Inferior parietal cortex (tissue), 1 donor: ENCODE results near the gene SFXN2.

Experiments used
- DNase-seq: peaks from one replicate; pipeline ENCODE4 v3.0.0-alpha.2; 2016; ENCODE audit errors: extremely low spot score

Gene SFXN2

GRCh38 chr10:102777711-102778453 lies 63.4 kb downstream of the SFXN2 start:
- DNase-seq, result no peak

GRCh38 chr10:102778781-102779180 lies 64.3 kb downstream of the SFXN2 start:
- no peak for DNase-seq

GRCh38 chr10:102779680-102780526 lies 65.5 kb downstream of the SFXN2 start:
- DNase-seq, result no peak

- no peak for DNase-seq
Measured at GRCh38 chr10:102780527-102780808, 66.0 kb downstream of the SFXN2 start.

GRCh38 chr10:102781090-102781920 lies 66.9 kb downstream of the SFXN2 start:
- DNase-seq, result no peak

- no peak for DNase-seq
Measured at GRCh38 chr10:102781921-102782557, 67.6 kb downstream of the SFXN2 start.

DNA sequence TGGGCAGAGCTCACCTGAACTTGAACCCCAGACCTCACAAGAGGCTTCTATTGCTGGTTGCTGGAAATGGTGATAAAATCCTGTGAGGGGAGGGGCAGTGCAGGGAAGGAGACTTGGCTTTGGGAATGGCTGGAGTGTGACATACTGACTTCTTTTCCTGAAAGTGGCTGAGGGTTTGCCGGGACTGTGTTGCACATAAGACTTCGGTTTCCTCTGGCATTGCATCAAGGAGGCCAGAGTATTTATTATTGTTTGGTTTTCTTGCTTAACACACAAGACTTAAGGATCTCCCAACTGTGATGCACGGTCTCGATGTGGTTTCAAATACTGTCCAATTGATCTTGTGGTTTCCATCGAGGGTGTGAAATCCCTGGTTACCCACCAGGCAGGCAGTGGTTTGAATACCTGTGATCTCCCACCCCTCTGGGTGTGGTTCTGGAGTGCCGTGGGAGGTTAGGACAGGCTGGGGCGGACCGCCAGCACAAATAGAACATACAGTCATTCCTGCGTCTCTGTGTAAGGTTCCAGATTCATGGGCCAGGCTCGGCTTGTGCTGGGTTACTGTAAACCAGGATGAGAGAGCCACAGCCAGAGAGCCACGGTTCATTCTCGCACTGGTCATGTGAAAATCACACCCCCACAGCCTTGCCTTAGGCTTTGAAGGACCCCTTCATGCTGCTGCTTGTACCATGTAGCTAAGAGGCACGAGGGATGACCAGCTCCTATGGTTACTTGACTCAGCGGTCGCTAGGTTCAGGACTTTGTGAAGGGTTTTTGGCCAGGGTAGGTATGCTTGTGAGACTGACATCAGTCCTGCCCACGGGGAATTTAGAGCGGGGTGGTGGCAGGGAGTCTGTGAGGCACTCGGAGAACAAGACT lies 68.5 kb downstream of the SFXN2 start:
- DNase-seq, result no peak

DNA sequence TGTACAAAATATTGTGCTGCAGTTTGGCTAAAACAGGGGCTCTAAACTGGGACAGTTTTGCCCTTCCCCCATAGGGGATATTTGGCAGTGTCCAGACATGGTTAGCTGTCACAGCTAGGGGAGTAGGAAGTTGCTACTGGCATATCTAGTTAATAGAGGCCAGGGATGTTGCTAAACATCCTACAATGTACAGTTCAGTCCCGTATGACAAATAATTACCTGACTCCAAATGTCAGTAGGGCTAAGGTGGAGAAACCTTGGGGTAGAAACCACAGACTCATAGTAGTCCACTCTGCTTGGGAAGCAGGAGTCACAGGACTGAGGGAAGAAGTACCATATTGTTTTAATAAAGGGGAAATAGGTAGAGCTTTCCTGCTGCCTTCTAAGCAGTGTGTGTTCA lies 69.1 kb downstream of the SFXN2 start:
- no peak for DNase-seq

DNA sequence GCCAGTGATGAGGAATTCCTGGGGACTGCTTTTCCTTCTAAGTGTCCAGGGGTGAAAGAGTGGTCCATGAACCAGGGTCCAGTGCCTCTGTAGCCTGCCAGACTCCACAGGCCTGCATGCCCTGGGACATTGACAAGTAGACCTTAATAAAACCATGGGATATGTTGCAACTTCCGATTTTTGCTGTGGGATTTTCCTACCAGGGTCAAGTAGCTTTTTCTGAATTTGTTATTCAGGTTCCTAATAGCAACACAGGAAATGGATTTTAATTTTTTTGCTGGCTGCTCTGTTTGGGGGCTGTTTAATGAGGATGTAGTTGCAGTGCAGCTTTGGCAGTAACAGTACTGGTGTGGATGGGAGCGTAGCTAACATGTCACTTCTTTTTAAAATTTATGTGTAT lies 71.4 kb downstream of the SFXN2 start:
- DNase-seq, result no peak

- no peak for DNase-seq
Measured at GRCh38 chr10:102791754-102792395, 77.4 kb downstream of the SFXN2 start.
